Stimulated activated CD8-positive, alpha-beta memory T cell treated with anti-CD3 and anti-CD28 coated beads, Interleukin-15, amount 100 ng/mL, for 24 hours (primary cell): ENCODE data around the gene CEP72.
"Not testable (repeated sequence)": the region's sequence is repeated elsewhere in the genome, so short reads cannot be mapped to it uniquely, and the experiment has no call there.

Experiments used
- DNase-seq: peaks from one replicate; pipeline ENCODE4 v3.0.0-alpha.2; 2020; ENCODE audit warnings: low read depth

The CEP72 gene

DNA sequence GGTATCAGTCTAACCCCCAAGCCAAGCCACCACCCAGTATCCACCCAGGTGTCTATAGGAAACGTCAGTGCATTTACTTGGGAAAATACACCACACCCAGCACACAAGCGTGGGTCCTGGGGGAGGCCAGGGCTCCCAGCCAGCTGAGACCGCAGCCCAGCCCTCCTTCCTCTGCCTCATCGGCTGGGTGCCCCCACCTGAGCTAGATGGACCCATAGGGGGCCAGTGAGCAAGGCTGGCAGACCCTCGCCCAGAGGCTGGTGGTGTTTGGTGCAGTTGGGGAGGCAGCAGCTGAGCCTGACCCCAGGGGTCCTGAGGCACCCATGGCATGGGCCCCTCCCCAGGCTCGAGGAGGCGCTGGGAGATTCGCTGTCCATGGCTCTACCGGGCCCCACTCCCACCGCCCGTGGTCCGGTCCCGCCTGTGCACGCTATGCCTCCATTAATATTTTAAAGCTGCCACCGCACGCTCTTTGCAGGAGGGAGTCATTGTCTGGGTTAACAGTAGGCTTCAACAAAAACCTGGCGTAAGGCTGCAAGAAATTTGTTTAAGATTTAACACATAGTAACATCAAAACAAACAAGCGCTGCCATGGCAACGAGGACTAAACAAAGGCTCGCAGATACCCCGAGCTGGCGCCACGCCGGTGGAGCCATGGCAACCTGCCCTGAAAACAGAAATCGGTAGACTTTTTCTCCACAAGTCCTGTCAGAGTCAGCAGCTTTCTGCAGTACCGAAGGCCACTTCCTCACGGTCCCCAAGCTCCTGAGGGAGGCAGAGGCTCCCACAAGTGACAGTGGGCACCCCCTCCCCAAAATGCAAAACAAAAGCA, 60.4 kb downstream of the CEP72 start:
- no peak for DNase-seq

DNA sequence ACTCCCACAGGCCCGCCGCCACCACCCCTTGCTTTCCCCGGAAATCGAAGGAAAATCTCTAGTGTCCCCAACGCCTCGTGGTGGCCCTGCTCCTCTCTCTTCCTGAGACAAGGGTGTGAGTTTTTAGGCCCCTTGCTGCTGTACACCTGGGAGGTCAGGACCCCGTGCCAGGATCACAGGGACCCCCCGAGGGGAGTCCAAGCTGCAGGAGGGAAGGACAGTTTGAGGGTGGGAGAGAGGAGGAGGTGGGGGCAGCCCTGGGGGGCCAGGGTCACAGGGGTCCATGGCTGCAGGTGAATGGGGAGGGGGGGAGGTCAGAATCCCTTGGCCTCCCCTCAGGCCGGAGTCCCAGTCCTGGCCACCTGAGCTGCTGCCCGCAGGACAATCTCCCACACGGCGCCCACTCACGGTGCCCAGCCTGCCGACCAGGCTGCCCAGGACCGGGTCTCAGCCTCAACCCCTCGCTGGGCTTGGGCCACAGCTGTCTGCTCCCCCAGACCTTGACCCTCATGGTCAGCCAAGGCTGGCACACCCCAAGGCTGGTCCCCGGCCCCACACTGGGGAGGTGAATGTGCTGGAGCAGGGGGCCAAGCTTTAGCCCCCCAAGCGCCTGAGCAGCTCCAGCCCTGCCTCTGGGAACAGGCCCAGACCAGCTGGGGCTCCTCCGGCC, 61.2 kb downstream of the CEP72 start:
- no peak for DNase-seq

DNA sequence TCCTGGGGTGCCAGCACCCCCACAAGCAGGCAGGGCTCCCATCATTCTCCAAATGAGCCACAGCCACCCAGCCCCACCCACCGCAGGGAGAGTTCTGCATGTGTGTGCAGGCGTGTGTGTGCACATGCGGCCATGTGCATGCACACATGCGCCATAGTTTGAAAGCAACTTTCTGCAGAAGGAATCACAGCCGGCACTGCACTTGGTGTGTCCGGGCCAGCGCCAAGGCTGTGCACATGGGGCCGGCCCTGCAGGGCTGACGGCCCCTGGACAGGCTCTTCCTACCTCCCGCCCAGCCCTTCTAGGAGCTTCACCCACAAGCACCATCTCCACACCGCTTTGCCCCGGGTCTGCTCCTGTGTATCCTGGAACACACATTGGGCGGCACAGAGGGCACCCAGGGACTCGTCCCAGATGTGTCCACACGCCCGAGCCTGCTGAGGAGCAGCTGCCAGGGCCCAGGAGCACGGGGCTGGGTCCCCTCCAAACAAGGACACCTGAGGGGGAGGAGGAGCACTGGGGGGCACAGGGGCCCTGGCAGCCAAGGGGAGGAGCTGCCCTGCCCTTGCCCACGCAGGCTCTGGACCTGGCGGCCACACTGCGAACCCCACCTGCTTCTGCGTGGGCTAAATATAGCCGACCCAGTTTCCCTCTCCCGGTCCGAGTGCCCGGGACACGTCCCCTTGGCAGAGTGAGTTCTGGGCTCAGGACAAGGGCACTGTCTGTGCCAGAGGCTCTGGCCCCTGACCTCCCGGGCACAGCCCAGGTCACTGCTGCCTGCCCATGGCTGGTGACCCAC, 61.9 kb downstream of the CEP72 start:
- DNase-seq, result no peak

DNA sequence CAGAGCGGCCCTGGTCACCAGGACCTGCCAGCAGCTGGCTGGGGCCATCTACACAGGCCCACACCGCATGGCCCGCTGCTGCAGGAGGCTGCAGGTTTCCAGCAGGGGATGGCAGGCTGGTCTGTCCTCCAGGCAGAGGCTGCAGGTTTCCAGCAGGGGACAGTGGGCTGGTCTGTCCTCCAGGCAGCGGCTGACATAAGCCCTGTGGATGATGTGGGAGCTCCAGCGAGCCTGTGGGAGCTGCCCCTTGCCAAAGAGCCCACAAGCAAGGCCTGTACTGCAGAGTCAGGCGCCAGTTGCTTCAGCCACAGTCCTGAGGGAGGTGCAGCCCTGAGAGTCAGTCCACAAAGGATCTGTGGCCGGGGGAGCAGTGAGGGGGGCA, 62.5 kb downstream of the CEP72 start:
- DNase-seq, result no peak

DNA sequence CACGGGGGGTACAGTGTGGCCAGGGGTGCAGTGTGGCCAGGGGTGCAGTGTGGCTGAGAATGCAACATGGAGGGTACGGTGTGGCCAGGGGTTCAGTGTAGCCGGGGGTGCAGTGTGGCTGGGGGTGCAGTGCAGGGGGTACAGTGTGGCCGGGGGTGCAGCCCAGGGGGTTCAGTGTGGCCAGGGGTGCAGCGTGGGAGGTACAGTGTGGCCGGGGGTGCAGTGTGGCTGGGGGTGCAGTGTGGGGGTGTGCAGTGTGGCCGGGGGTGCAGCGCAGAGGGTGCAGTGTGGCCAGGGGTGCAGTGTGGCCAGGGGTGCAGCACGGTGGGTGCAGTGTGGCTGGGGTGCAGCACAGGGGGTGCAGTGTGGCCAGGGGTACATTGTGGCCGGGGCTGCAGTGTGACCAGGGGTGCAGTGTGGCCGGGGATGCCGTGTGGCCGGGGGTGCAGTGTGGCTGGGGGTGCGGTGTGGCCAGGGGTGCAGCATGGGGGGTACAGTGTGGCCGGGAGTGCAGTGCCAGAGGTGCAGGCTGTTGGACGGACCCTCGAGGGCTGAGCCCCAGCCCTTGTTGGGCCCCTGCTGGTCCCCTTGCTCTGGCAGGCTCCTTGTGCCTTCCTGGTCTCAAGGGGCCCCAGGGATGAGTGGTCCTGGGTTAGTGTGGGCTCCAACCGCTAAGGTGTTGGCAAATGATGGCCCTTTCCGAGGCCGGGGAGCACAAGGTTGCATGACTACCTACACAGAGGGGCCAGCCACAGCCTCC, 63.2 kb downstream of the CEP72 start:
- no peak for DNase-seq

DNA sequence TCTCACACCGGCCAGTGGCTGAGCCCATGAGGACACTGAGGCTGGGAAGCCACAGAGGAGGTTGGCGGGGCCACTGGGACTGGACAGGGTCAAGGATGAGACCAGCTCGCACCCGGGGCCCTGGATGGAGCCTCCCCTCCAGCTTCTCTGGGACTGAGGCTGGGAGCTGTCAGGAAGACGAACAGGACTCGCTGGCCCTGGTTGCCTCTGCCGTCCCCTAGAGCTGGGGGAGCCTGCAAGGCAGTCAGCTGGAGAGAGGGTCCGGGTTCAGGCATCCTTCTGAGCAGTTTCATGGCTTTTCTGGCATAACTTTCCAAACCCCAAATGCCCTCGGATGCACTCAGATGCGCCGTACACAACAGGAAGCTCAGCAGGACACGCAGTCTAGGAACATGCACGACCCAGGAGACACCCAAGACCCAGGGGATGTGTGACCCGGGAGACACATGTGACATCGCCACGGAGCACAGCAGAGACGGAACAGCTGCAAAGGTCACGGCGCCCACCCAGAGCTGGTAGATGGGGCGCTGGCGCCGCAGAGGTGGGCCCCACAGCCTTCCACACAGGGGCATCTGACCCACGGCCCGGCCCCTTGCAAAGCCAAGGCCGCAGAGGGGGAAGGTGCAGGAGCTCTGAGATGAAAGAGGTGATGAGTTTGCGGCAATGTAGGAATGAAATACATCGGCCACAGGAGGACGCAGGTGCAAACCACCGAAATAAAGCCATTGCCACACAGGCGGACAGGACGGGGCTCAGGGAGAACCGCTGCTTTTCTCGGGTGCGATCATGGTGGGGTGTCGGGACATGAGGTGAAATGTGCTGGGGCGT, 63.9 kb downstream of the CEP72 start:
- DNase-seq, result no peak

DNA sequence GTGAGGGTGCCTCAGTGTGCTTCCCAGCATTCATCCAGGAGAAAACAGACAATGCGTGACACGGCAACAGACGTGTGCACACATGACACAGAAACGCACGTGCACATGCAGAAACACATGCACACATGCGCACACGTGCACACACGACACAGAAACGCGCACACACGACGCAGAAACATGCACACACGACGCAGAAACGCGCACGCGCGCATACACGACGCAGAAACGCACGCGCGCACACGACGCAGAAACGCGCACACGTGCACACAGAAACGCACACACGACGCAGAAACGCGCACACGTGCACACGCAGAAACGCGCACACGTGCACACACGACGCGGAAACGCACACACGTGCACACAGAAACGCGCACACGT, 64.5 kb downstream of the CEP72 start:
- DNase-seq, result no peak

DNA sequence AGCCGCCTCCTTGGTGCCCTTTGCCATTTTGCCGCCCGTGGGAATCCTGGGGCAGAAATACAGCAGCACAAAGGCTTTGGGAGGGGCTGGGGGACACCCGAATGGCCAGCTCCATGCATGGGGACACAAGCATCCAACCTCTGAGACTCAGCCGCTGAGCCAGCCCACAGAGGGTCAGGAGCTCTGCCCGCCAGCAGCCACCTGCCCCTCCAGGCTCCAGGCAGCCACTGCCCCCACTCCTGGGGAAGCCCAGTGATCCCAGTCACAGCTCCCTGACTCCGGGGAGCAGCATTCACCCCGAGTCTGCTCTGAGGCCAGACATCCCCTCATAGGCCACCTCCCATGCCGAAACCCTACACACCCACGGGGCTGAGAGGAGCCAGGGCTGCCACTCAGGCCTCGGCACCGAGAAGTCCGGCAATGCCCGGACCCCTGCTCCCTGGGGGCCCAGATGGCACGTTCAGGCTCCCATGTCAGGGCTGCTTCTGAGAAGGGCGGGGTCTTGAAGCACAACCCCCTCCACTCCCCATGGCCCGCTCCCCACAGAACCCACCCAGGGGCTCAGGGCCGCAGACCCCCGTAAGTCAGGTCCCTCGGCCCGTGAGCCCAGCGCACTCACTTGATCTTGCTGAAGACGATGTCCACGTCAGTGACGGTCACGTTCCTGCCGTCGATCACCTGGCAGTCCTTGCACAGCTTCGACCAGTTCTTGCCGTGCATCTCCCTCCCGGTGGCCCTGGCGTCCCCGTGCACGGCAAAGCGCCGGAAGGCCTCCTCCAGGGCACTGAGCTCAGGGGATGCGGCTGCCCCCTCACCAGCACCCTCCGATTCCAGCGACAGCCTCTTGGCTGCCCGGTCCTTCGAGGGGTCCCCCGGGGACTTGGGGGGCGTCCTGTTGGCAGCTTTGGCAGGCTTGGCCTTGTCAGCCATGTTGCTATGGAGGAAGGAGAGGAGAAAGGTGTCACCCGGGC, 65.3 kb downstream of the CEP72 start:
- no peak for DNase-seq

DNA sequence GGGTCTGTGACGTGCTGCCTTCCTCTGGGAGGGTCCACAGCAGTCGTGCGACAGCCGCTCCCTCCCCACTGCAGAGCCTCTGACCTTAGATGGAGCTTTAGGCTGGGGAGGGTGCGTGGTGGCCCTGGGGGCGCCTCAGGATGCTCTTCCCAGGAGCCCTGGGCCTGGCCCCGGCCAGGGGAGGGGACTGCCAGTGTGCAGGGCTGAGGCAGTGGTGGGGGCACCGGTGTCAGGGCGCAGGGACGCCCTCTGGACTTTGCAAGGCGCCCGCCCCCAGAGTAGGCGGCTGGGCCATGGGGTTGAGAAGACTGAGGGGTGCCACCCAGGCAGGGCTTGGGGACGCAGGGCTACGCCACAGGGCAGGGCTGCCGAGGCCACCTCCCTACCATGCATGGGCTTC, 66.4 kb downstream of the CEP72 start:
- not testable (repeated sequence) for DNase-seq

DNA sequence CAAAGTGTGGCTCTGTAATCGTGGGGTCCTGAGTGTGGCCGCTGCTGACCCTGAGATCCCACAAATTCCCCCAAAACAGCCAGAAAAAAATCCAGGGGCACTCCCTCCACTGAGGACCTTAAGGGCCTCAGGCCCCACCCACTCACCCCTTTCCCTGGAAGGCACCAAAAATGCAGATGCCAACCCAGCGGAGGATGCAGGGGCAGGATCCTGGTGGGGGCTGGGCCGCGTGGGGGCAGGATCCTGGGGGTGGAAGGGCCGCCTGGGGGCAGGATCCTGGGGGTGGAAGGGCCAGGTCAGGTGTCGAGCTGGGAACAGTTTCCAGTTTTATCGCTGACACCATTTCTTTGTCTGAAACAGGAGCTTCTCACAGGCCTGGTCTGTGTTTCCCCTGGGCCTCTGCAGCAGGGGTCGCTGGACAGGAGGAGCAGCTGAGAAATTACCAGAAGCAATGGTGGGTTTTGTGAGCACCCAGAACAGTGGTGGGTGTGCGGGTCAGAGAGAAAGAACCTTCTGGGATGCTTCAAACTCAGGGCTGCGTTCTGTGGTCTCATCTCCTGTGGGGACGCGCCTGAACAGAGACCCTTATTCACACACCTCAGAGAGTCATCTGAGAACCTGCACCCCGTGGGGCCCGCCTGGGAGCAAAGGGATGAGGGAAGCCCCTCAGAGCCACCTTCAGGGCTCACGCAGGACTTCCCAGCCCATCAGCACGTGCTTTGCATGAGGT, 67.2 kb downstream of the CEP72 start:
- not testable (repeated sequence) for DNase-seq

DNA sequence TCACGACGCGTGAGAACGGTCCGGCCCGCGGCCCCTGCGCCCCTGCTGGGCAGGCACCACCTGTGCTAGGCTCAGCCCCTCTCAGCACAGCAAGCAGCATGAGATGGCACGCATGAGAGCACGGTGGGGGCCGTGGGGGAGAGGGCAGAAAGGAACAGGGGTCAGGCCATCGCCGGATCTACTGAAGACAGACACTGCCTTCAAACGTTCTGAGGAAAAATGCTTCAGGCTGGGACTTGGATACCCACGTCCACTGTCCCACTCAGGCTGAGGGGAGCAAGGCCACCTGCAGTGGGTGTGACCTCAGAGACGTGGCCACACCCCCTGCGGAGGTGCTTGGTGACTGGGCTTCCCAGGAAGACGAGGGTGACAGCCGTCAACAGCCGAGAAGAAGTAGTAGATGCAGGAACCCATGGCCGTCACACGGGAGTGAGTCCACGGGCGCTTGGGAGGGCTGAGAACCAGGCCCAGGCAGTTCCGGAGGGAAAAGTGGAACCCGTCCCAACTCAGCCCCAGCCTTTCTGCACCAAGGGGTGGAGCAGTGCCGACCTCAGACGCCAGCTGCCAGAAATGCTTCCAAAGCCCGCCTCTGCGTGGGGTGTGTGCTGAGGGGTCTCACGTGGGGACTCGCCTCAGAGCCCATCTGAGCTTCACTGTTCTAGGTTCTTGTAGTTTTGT, 68.1 kb downstream of the CEP72 start:
- DNase-seq, result not testable (repeated sequence)

DNA sequence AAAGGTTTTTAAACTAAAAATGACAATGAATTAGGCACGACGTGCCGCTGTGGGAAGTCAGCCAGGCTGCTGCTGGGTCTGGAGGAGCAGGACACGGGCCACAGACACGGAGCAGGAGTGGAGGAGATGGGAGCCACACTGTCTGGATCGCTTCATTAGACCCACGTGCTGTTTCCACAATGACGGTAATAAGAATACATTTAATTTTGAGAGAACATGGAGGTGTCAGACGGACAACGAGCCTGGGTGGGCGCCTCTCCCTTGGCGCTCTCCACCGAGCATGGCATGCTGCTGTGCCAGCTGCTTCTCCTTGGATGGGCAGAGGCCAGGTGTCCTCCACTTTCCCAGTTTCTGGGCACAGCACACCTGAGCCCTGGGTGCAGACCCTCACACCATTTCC, 68.7 kb downstream of the CEP72 start:
- DNase-seq, result not testable (repeated sequence)

DNA sequence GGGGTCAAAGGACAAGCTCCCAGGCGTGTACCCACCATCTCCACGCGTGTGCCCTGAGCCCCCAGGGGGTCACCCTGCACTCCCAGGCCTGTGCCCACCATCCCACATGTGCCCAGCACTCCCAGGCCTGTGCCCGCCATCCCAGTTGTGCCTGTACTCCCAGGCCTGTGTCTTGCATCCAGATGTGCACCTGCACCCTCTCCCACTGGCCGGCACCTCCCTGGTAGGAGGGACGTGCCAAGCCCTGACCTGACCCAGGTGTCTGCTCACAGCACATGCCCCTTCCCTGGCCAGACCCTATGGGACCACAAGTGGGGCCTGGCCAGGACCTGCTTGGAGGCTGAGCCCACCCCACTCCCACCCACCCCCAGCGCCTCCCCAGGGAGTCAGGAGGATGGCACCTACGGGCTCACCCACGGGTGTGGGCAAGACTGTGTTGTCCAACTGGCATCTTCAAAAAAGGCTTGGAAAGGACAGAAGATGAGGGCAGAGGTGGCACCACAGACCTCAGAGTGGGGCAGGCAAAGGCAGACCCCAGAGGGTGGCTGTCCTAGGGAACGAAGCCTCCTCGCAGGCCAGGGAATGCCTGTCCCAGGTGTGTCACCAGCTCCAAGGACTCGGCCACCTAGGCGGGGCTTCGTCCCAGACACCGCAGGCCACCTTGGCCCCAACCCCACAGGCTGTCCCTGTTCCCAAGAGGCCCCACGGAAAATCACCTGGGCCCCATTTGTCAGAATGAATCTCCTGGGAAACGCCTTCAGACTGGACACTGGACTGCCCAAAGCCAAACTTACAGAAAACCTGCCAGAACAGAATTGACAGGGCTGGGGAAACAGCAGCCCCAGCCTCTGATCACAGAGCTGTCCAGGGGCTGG, 69.4 kb downstream of the CEP72 start:
- not testable (repeated sequence) for DNase-seq

DNA sequence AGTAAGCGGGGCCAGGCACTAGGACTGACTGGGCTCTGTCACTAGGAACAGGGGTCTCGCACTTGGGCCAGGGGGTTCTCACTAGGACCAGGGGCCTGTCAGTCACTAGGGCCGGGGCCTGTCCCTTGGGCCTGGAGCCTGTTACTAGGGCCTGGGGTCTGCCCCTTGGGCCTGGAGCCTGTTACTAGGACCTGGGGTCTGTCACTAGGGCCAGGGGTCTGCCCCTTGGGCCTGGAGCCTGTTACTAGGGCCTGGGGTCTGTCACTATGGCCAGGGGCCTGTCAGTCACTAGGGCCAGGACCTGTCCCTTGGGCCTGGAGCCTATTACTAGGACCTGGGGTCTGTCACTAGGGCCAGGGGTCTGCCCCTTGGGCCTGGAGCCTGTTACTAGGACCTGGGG, 70.1 kb downstream of the CEP72 start:
- DNase-seq, result not testable (repeated sequence)

DNA sequence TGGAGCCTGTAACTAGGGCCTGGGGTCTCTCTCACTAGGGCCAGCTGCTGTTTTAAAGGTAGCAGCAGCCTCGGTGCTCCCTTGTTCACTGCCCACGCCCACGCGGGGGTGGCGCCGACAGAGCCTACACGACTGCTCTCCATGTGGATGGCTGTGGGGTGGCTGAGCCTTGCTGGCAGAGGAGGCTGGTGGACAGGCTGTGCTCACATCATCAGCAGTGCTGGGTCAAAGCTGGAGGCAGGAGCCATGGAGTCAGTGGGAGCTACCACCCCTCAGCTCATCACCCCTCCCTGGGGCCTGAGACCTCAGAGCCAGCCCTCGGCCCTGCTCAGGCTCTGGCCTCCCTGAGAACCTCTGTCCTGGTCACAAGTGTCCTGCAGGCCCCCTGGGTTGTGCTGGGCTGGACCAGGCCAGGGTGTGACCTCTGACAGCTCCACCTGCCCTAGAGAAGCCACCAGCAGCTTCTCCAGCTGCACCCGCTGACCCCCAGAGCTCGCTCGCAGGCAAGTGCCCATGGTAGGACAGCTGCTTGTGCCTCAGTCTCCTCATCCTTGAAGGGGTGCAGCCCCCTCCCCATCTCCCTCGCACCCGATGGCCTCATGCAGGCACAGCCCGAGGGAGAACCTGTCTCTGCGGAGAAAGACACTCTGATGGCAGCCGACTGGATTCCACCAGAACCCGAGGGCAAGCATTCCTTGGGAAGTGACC, 70.7 kb downstream of the CEP72 start:
- DNase-seq, result not testable (repeated sequence)

DNA sequence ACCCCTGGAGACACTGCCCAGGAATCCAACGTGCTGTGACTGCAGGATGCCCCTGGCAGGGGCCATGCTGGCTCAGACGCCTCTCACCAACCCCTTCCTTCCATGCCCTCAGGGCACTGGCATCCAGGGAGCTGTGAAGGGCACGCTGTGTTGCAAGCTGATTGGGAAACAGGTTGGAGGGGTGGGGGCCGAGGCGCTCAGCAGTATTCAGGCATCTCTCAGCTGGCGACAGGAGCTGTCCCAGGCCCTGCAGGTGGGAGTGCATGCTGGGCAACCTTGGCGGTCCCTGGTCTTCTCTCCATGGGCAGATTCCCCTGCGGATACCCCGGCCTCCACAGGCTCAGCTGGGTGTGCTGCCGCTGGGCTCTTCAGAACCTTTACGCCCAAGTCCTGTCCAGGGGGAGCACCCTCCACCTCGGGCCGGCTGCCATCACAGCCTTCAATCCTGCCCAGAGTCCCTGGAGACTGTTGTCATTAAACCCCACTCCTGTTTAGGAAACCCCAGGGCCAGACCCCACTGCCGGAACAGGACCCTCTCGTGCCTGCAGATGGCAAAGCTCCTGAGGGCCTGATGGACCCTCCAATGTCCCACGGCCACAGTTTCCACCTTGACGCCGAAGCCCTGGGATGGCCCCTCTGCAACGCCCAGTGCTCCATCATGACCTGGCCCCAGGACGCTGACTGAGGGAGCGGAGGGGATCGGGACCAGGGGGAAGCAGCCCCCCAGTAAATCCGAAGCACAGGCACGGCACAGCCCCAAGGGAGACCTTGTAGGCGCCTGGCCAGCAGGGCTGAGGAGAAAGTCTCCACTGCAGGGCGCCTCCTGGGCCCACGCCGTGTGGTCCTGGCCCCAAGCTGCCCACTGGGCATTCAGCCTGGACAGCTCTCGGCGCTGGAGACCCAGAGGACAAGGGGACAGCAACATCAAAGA, 71.7 kb downstream of the CEP72 start:
- DNase-seq, result no peak
